Stimulated activated CD8-positive, alpha-beta memory T cell treated with anti-CD3 and anti-CD28 coated beads, Interleukin-7, amount 100 ng/mL, for 24 hours (primary cell): ENCODE data around the gene PREX1.
A peak's percentile ranks its signal among the peaks of the same experiment; 100 is the strongest.

Source experiments
- DNase-seq: peaks from one replicate; pipeline ENCODE4 v3.0.0-alpha.2; 2020; ENCODE audit warnings: low read depth

The PREX1 gene

DNA sequence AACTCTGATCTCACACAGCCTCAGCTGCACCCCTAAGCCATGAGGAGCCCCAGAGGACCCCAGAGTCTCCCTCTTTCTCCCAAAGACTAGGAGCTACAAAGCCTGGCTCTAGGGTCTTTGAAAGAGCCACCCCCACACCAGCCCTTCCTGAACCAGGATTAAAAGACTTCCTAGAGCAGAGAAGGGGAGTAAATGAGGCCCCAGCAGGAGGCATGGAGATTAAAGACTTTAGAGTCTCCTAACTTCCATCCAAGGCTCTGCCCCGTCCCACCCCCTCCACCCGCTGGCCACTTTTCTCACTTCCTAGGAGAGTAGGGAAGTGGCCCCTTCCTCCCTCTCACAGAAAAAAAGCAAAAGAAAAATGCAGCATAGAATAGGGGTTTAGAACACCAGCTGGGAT lies 1.7 kb downstream of the PREX1 start:
- DNase-seq: no peak

DNA sequence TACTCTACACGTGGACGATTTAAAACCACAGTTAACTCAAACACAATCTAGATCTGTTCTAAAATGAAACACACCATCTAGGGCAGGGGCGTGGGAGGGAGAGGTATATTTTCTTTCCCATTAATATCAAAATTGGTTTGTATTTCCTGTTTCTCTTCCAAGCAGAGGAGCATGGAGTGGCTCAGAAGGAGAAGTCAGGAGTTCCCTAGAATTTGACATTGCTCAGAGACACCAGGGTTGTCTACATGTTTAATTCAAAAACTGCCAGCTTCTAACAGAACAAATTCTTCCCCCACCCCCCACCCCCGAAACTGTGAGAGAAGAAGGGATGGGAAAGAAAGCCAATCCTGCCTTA lies 2.3 kb downstream of the PREX1 start:
- DNase-seq: no peak

DNA sequence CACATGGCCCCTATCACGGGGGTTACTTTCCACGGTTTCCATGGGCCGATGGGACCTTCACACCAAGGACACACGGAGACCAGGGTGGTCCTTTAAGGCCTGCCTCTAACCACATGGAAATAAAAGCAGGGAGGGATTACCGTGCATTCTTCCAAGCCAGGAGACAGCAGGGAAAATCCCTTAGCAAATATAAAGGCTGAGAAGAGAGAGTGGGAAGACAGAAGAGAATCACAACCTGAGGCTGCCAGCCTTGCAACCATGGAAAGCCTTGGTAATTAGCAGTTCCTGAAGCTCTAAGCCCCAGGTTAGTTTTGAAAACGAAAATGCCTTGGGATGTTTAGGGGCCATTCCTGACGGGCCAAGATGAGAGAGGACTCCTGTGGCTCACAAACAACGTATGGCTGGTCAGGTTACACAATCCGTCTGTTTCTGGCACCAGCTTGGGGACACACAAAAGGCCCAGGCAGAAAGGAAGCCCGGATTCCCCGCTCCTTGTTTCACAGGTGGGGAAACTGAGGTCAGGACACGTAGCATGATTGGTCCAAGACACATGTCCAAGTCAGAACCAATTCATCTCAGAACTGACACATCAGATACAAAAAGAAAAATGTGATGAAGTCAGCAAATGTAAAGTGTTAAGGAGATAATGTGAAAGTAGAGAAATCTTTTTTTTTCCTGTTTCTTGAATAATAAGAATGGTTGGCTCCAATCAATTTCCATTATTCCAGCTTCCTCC lies 2.8 kb downstream of the PREX1 start:
- no peak for DNase-seq

DNA sequence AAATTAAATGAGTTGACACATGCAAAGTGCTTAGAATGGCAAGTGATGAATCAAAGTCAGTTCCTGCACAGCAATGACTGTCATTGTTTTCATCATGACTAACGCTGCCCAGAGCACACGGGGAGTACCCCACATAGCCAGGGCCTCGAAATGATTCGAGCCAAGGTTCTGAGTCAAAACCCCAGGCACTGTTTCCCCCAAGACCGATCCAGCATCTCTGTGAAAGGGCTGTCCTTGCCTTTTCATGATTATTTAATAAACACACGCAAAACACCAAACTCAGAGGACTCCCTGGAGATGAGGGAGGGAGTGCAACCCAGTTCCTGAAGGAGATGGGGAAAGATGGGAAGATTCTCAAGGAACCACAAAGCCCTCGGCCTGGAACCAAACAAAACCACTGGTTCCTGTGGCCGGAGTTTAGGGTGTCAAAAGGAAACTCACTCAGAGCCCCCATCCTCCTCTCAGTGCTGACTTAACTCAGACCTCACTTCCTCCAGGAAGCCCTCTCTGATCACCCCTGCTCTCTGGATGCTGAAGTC lies 3.8 kb downstream of the PREX1 start:
- DNase-seq: peak; percentile 39

DNA sequence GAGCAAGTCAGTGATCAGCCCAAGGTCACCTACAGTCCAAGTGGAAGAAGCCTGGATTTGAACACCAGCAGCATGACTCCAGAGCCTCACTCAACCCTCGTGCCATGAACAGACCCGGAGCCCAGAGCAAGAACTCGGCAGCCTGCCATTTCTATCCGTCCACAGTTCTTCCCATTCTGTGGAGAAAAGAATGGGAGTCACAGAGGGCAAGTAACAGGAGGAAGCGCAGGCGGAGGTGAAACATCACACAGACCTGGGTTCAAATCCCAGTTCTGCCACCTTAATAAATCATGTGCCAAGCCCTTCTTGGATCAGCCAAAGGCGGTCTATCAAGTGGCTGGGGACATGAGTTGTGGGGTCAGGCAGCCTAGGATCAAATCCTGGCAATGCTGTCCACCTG lies 4.3 kb downstream of the PREX1 start:
- DNase-seq: no peak

DNA sequence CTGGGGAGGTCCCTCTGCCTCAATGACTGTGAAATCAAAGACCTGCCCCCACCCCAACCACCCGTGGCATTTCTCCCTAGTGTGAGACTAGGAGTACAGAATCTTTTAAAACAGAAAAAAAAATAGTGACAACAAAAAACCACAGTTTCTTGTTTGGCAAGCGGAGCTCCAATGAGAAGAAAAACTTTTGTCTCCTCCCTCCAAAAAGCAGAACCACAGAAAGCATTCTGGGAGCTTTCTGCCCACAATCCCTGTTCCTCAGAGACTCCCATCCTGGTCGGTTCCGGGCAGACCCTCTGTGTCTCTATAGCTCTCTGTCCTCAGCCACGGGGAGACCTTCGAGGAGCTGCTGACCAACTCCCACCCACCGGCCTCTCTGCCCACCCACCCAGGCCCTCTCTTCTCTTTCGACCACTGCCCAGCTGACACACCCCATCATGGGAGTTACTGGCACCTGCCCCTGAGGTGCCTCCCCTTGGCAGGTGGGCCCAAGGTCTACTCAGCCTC lies 4.9 kb downstream of the PREX1 start:
- DNase-seq: no peak

DNA sequence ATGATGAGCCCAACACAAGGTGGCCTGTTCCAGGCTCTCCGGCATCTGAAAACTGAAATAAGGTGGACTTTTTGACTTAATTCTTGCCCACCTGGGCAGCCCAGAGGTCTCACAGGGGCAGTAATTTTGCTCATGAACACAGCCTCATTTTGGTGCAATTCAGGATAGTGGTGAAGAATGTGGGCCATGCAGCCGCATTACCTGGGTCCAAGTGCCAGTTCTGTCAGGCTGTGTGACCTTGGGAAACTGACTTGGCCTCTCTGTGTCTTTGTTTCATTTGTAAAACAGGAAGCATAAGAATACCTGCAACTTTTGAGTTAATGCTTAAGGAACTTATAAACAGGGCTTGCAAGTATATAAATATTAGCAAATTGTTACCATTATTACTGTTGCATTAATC lies 5.6 kb downstream of the PREX1 start:
- no peak for DNase-seq

DNA sequence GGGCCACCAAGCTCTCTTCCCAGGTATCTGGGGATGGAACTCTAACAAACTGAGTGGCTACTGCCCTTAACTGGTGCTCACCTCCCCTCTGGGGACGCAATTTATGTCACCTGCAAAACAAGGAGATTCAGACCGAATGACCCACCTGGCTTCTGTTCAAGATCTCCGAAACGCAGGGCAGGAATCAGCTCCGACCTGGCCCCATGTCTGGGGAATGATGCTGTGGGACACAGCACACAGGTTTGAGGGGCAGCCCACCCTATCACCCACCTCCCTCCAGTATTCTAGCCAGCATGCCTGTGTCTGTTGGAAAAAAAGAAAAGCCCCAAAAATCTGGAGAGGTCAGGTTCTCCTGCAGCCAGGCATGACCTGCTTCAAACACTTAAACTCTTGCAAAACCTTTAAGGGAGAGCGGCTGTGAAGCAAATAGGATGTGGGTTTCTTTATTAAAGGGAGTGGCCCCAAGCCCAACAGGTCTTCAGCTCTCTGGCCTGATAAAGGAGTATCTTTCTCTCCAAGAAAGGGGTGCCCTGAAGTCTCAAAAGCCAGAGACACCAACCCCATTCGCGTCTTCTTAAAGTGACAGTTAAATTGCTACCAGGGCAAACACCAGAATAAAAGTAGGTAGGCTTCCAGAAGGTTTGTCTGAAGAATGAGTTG lies 6.4 kb downstream of the PREX1 start:
- DNase-seq: no peak

DNA sequence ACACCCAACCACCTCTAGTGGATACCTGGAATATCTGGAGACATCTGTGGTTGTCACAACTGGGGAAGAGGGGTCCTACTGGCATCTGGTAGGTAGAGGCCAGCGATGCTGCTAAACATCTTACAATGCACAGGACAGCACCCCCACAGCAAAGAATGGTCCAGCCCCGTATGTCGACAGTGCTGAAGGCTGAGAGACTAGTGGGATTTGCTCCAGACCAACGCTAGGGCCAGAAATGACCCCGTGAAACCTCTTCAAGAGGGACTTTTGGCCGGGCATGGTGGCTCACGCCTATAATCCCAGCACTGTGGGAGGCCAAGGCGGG lies 7.2 kb downstream of the PREX1 start:
- DNase-seq: no peak

DNA sequence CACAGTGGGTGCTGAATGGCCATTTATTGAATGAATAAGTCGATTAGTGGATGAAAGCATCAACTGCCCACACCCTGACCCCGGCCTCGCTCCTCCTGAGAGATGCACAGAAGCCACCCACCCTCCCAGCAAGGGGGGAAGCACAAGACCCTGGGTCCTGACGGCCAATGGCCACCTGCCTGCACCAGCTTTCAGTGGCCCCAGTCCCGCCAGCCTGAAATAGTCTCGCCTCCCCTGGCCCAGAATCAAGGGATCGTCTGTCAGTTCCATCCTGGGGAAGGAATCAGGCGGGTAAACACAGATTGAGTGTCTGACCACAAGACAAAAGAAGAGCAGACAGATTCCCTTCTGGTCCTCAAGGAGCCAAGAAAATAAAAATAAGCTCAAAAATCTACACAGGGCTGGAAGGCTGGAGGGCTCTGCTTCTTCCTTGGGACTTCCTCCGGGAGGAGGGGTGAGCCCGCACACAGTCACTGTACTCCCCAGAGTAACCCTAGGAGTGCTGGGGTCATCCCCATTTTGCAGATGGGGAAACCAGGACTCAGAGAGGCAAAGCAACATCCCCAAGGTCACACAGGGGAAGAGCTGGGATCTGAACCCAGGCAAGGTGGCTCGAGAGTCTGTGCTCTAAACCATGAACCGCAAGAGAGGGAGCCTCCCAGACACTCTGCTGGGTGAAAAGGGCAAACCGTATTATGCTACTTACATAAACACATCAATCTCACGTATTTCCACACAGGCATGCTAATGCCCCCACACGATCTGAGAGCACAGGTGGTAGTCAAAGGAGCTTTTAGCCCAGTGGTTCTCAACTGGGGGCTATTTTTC lies 7.8 kb downstream of the PREX1 start:
- DNase-seq: no peak

DNA sequence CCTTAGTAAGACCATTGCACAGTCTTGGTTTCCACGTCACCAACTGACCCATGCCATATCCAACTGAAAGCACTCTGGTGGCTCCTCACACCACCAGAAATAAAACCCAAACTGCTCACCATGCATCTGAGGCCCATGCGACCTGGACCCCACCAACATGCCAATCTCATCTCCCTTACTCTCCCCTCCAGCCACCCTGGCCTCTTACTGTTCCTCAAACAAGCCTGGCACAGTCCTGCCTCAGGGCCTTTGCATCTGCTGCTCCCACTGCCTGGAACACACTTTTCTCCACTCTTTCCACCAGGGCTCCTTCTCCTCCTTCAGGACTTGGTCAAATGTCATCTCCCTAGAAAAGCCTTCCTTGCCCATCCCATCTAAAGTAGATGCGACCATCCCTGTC lies 8.7 kb downstream of the PREX1 start:
- no peak for DNase-seq

DNA sequence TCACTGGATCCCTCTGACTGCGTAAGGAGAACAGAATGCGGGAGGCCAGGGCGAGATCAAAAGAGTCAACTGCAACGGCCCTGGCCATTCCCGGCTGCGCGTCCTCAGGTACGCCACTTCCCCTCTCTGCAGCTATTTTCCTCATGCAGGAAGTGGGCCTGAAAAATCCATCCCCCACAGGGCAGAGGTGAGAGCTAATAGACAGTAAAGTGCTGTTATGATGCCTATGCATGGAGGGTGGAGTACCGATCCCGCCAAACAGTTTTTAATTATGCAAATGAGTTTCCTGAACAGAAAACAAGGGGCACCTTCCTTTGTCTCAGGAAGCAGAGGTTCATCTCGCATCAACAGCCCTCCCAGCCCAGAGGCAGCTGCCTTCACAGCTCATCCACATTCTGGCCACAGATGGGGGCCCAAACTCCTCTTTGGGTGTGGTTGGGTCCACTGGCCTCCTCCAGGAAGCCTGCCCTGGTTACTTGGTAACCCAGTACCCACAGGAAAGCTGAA lies 9.3 kb downstream of the PREX1 start:
- no peak for DNase-seq

DNA sequence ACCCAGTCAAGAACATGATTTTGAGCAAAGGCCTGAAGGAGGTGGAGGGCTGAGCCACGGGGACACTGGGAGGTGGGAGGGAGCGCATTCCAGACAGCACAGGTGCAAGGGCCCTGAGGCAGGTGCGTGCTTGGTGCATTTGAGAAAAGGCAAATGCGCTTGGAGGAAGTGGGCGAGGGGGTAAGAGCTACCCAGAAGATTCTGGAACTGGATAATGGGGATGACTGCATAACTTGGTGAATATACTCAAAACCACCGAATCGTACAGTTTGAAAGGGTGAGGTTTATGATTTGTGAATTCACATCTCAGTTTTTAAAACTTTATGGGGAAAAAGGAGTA lies 9.8 kb downstream of the PREX1 start:
- no peak for DNase-seq

DNA sequence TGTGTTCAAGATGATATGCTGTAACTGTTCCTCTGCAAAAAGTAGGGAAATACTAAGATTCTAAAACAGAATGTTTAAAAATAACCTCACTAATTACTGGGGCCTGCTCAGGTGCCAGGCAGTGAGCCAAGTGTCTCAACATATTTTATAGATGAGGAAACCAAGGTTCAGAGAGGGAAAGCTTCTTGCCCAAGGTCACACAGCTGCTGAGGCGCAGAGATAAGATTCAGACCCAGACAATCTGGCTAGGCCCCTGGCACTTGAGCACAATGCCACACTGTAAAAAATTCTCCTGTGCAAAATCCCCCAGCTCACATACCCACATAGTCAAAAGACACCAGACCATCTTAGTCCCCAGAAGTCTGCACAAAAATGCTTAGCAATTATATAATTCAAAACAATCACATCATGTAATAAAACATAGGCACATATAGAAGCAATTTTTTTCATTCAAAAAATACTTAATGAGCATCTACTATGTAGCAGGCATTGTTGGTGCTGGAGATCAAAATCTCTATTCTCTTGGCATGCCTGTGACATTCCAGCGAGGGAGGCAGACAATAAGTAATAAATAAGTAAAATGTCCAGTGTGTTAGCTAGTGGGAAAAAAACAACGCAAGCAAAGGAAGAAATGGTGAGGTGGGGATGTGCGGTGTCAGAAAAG lies 10.3 kb downstream of the PREX1 start:
- DNase-seq: no peak

DNA sequence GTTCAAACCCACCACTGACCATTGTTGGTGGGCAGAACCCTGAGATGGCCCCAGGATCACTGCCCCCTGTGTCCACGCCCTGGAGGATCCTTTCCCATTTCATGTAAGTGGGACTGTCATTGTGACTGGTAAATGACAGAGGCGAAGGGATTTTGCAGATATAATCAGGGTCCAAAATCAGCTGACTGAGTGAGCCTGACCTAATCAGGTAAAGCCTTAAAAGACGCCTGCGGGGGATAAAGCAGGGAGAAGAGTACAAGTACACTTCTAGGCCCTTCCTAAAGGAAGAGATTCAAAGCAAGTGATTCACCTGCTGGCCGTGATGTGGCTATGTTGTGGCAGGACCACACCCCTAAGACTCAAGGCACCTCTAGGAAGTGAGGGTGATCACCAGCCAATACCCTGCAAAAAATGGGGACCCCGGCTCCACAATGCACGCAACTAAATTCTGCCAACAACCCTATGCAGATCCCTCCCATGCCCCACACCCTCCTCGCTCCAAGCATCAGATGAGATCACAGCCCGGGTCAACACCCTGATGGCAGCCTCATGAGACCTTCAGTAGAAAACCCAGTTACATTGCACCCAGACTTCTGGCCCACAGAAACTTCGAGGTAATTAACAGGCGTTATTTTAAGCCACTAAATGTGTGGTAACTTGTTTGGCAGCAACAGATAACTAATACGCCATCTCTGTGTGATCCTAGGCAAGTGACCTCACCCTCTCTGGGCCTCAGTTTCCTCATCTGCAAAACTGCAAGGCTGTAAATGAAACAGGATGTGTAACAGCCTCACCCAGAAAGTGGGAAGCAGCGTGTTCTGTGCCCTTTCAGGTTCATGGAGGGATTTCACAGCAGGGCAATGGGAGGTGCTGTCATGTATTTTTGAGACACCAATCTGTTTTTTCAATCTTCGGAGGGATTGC lies 11.3 kb downstream of the PREX1 start:
- DNase-seq: no peak

DNA sequence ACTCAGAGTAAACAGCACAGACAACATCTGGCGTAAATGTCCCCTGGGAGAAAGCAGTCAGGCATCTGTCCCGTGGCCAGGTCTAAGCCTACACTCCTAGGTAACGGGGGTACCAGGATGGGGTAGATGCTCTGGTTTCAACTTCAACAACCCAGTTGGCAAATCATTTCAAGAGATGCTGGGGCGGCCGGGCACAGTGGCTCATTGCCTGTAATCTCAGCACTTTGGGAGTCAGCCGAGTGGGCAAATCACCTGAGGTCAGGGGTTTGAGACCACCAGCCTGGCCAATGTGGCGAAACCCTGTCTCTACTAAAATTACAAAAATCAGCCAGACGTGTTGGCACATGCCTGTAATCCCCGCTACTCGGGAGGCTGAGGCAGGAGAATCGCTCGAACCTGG lies 12.3 kb downstream of the PREX1 start:
- DNase-seq: no peak

DNA sequence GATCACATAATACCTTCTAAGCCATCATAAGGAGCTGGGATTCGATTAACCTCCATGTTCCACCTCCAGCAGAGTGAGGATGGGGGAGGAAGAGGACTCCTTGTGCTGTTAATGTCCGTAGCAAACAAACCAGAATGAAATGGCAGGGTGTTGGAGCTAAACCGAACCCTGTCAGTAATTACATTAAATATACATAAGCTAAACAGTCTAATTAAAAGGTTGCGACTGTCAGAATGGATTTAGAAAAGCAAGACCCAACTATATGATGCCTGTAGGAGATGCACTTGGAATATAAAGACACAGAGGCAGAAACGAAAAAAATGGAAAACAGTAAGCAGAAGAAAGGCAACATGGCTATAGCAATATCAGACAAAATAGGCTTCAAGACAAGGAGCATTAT lies 13.2 kb downstream of the PREX1 start:
- no peak for DNase-seq

DNA sequence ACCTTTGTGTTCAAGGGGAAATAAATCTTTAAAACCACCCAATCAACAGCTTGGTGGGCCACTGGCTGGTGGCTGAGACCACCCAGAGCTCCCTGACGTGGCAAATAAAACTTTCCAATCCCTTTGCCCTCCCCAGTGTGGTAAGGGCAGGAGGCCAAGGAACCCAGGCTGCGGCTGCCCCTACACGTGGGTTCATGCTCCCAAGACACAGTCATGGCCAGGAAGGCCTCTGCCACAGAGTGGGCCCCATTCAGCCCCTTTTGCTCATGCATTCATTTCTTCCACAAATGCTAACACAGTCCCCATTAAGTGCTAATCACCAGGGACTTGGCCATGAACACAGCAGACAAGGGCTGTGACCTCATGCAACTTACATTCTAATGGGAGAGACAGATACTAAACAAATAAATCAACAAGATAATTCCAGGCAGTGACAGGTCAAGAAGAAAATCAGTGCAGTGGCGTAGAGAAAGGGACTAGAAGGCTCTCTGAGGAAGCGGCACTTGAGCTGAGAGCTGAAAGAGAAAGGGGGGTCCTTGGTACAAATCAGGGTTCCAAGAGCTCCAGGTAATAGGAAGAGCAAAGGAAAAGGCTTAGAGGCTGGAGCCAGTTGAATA lies 13.8 kb downstream of the PREX1 start:
- no peak for DNase-seq

DNA sequence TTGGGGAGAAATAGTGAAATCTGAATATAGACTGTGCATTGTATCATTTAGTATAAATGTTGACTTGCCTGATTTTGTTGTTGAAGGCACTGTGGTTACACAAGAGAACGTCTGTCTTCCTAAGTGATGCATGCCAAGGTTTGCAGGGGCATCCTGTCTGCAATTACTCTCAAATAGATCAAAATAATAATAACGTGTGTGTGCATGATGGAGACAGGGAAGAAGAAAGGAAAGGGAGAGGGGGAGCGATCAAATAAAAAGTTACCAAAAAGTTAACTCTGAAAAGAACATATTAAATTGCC lies 14.4 kb downstream of the PREX1 start:
- DNase-seq: no peak

DNA sequence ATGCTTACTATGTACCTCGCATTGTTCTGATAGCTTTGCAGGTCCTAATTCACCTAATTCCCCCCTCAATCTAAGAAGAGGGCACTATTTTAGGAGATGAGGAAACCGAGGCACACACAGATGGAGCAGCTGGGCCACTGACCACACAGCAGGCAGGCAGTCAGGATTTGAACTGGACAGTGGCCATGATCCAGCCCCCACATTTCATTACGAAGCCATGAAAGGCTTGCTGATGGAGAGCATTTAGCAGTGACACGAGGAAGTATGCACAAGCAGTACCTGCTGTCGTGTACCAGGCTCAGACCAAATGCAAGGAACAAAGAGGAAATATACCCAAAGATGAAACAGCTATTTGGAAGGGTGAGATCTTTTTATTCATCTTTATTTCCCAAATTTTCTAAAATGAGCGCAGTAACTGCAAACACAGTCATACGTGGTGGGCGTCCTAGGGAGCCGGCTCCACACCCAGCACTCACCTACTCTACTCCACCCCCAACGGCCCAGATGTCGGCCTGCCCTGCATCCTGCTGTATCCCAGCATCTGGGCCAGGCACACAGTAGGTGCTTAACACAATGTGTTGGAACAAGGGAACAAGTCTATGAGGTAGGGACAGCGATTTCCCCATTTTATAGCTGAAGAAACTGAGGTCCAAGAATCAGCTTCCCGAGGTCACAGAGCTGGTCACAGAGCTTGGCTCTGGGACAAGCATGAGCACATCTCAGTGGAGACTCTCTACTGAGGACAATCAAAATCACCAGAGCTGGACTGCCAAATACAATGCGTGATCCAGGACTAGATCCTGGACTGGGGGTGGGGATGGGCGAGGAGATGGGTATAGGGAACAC lies 15.0 kb downstream of the PREX1 start:
- no peak for DNase-seq
